Activated T-cell treated with anti-CD3 and anti-CD28 coated beads, Interleukin-2, amount 50 U/mL, for 4 hours (primary cell): ENCODE measurements around the gene MXD3. TPM values are rescaled to one million over a fixed set of nuclear protein-coding genes. Genes with fewer than 3 reads are reported as not detected.
"Not testable (repeated sequence)": the region's sequence is repeated elsewhere in the genome, so short reads cannot be mapped to it uniquely, and the experiment has no call there.

Source experiments
- ATAC-seq, 2 donors: fragments of 200-7000 bp; cut with Tn5 transposase; one replicate each; pipeline ENCODE4 v1.10.0; 2021
- DNase-seq: peaks from one replicate; pipeline ENCODE4 v3.0.0-alpha.2; 2020
- H3K27me3 Mint-ChIP-seq: one replicate; pipeline ENCODE4 v1.8.0; 2021; ENCODE audit warnings: low read depth, mixed read lengths
- H3K36me3 Mint-ChIP-seq: one replicate; pipeline ENCODE4 v1.8.0; 2022; ENCODE audit warnings: mixed read lengths; ENCODE audit not compliant: insufficient read depth
- H3K4me1 Mint-ChIP-seq: one replicate; pipeline ENCODE4 v1.8.0; 2021; ENCODE audit warnings: low read depth, mixed read lengths
- H3K4me3 Mint-ChIP-seq: one replicate; pipeline ENCODE4 v1.8.0; 2021; ENCODE audit warnings: mild to moderate bottlenecking, moderate library complexity, mixed read lengths
- H3K9me3 Mint-ChIP-seq: one replicate; pipeline ENCODE4 v1.8.0; 2021; ENCODE audit warnings: mixed read lengths
- total RNA-seq, 3 donors: library from RNA; stranded (reverse); gene quantifications; one replicate each; pipeline ENCODE4 v1.2.1, GENCODE V29; 2021

Gene MXD3
- total RNA-seq, 3 donors from 2014 or later = 3.7 to 5.1 (median 4.3) TPM

DNA sequence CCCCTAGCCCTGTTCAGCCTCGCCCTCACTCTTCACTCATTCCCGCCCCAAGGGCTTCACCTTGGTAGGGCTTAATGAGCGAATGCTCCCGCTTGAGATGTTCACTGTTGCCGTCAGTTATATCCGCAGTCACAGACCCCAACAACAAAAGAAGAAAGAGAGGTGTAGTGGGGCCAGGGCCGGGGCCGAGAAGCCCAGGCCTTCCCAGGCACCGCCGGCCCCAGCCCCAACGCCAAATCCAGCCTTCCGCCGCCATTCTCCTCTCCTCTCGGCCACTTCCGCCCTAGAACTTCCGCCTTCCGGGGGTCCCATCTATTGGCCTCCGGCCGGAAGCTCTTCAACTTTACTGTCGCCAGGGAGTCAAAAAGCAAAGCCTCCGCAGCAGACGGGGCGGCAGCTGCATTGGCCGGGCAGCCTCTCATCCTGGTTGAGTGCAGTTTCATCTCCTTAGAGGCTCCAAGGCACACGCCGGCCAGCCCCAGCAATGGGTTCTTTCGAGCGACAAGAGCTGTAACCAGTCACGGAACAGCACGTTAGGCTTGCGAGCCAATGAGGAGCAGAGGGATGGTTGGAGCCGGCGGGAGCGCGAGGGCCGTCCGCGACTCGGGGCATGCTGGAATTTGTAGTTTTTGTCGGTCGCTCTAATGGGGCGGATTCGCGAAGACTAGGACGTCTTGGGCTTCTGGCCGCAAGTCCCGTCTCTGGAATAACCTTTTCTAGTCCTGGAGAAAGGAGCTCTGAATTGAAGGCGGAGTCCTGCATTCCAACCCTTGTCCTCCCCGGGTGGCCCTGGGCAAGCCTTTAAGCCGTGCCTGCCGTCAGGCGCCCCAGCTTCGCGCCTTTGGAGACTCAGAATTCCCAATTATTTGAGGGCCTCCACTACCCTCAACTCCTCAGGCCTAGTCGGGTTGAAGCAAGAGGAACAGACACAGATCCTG is 40.0 kb upstream of the MXD3 start, which contains the start of gene LMAN2:
TSS of gene LMAN2 (minus strand) at position 277 of the 938 bp plus-strand sequence. CDS start at position 256, 21 bp downstream.
- H3K4me1 Mint-ChIP-seq = peaks cover 61% of the 10 kb centered on the region
- peak; percentile 97 to 98 for ATAC-seq

DNA sequence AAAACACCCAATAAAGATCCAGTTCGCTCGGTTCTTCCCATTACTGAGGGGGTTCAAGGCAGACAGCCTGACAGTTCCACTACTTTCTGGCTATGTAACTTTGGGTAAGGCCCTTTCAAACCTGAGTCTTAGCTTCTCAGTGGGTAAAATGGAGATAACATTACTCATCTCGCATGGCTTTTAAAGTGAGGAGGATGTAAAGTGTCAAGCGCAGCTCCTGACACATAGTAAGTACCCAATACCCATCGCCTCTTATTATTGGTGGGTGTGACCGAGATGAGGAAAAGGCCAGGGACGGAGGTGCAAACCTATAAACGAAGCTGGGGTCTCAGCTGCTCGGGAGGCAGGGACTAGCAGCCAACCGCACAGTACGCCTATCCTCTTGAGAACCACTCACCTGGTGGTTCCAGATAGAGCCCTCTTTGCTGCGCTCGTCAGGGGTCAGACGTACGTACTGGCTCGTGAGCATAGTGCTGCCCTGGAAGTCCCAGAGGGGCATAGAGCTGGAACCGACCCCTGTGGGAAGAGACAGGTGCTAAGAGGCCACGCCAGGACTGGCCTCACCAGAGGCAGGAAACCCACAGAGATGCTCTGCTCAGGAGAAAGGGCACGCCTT is 39.2 kb upstream of the MXD3 start:
- peak overlapping the region; percentile 97 for H3K4me3 Mint-ChIP-seq

More for the DNA sequence above, 40.0 kb upstream of the MXD3 start, which contains the start of gene LMAN2:
- H3K27me3 Mint-ChIP-seq = no peaks in the 10 kb centered on the region
- DNase-seq = peak; percentile 82
- H3K4me3 Mint-ChIP-seq = peak within 1 kb of the TSS; percentile 97
- peaks cover 19% of the 10 kb centered on the region for H3K36me3 Mint-ChIP-seq
- no peaks in the 10 kb centered on the region for H3K9me3 Mint-ChIP-seq

DNA sequence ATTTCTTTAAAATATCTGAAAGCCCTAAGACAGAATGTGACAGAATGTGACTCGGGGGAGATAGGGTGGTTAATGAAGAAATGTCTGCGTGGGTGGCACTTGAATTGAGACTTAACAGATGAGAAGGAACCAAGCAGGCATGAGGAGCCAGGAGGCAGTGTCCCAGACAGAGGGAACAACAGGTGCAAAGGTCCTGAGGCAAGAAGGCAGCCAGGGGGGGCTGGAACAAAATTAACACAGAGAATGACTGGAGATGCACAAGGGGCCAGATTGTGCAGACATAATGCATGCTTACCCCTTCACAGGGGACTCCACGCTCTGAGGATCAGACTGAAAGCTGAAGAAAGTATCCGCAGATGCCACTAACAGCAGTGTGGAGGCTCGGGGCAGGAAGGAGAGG is 38.1 kb upstream of the MXD3 start:
- Mint-ChIP-seq H3K36me3 (peaks cover 20% of the 10 kb centered on the region), H3K9me3 (no peaks in the 10 kb centered on the region), H3K4me1 (peaks cover 47% of the 10 kb centered on the region), H3K4me3 (peak overlapping the region; percentile 97), H3K27me3 (no peaks in the 10 kb centered on the region)
- ATAC-seq (no peak), DNase-seq (no peak)

More for the DNA sequence above, 39.2 kb upstream of the MXD3 start:
- H3K27me3 Mint-ChIP-seq = no peaks in the 10 kb centered on the region
- H3K4me1 Mint-ChIP-seq = peaks cover 58% of the 10 kb centered on the region
- peaks cover 20% of the 10 kb centered on the region for H3K36me3 Mint-ChIP-seq
- ATAC-seq (peak; percentile 6 to 7), DNase-seq (no peak)
- H3K9me3 Mint-ChIP-seq = no peaks in the 10 kb centered on the region

DNA sequence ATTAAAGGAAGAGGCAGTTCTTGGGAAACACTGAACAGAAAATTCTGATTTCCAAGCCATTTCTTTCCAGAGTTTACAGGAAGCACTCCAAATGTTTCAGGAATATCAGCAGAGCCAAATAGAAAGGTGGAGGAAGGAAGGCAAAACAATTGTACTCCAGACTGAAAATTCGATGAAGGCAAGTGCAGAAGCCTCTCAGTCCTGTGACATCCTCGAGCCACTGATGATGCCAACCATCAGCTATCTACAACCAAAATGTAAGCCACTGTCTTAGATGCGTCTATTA is 37.6 kb upstream of the MXD3 start:
- no peaks in the 10 kb centered on the region for H3K27me3 Mint-ChIP-seq
- no peak for ATAC-seq
- H3K4me1 Mint-ChIP-seq = peaks cover 43% of the 10 kb centered on the region
- H3K9me3 Mint-ChIP-seq = no peaks in the 10 kb centered on the region
- no peak for DNase-seq
- H3K36me3 Mint-ChIP-seq = peaks cover 20% of the 10 kb centered on the region
- H3K4me3 Mint-ChIP-seq = peak overlapping the region; percentile 97

DNA sequence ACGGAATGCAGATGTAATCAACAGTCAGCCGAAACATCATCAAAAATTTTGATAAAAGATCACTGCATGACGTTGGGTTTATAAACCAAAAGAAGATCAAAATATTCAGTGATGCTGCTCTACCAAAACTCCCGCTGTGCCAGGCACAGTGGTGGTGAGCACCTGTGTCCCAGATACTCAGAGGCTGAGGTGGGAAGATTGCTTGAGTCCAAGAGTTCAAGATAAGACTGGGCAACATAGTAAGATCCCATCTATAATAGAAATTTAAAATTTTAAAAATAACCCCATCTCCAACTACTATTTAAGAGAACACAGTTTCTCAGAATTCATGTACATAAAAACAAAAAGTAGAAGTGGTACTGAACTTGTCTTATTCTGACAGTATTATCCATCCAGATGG is 36.0 kb upstream of the MXD3 start:
- ATAC-seq = no peak
- no peak for DNase-seq
- no peak overlapping the region for H3K4me3 Mint-ChIP-seq
- H3K27me3 Mint-ChIP-seq = no peaks in the 10 kb centered on the region
- H3K36me3 Mint-ChIP-seq = peaks cover 22% of the 10 kb centered on the region
- H3K9me3 Mint-ChIP-seq = no peaks in the 10 kb centered on the region
- H3K4me1 Mint-ChIP-seq = peaks cover 45% of the 10 kb centered on the region

DNA sequence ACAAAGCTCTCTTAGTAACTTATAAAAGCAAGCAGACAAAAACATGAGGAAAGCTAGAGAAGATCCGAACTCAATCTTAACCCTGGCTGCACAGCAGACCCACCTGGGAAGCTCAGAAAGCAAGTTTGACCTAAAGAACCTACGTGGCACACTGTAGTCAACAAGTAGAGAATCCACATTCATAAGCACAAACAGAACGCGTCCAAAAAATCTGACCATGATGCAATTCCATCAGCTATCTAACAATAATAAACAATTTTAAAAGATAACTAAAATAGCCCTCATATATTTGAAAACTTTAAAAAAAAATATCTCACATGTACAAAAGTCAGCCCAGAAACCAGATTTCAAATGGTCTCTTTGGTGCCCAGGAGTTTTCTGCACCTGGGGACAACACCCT is 35.1 kb upstream of the MXD3 start:
- Mint-ChIP-seq H3K27me3 (no peaks in the 10 kb centered on the region), H3K4me3 (peak overlapping the region; percentile 6), H3K4me1 (peaks cover 42% of the 10 kb centered on the region), H3K36me3 (peaks cover 24% of the 10 kb centered on the region), H3K9me3 (no peaks in the 10 kb centered on the region)
- no peak for DNase-seq
- ATAC-seq = no peak

DNA sequence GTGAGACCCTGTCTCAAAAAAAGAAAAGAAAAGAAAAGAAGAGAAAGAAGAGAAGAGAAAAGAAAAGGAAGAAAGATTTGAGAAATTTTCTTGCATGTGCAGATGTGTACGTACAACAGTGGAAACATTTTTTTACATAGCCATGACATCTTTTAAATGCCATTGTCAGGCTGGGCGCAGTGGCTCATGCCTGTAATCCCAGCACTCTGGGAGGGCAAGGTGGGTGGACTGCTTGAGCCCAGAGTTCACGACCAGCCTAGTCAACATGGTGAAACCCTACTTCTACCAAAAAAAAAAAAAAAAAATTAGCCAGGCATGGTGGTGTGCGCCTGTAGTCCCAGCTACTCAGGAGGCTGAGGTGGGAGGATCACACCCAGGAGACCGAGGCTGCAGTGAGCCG is 33.2 kb upstream of the MXD3 start:
- Mint-ChIP-seq H3K9me3 (peaks cover 1% of the 10 kb centered on the region), H3K36me3 (peaks cover 31% of the 10 kb centered on the region), H3K4me3 (no peak overlapping the region), H3K4me1 (peaks cover 35% of the 10 kb centered on the region), H3K27me3 (no peaks in the 10 kb centered on the region)
- ATAC-seq = no peak
- no peak for DNase-seq

DNA sequence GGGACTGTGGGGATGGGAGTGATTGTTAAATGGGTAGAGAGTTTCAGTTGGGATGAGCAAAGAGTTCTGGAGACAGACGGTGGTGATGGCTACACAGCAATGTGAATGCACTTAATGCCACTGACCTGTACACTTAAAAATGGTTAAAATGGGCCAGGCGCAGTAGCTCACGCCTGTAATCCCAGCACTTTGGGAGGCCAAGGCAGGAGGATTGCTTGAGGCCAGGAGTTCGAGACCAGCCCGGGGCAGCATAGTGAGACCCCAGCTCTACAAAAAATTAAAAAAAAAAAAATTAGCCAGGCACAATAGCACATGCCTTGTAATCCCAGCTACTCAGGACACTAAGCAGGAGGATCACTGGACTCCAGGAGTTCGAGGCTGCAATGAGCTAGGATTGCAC is 32.1 kb upstream of the MXD3 start:
- DNase-seq = no peak
- H3K4me3 Mint-ChIP-seq = no peak overlapping the region
- peaks cover 31% of the 10 kb centered on the region for H3K4me1 Mint-ChIP-seq
- no peaks in the 10 kb centered on the region for H3K27me3 Mint-ChIP-seq
- peaks cover 4% of the 10 kb centered on the region for H3K9me3 Mint-ChIP-seq
- H3K36me3 Mint-ChIP-seq = peaks cover 30% of the 10 kb centered on the region
- no peak for ATAC-seq

DNA sequence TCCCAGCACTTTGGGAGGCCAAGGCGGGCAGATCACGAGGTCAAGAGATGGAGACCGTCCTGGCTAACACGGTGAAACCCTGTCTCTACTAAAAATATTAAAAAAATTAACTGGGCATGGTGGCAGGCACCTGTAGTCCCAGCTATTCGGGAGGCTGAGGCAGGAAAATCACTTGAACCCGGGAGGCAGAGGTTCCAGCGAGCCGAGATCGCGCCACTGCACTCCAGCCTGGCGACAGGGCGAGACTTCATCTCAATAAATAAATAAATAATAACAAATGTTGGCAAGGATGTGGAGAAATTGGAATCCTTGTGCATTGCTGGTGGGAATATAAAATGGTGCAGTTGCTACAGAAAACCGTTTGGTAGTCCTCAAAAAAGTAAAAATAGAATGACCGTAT is 31.3 kb upstream of the MXD3 start:
- H3K27me3 Mint-ChIP-seq, DNase-seq, ATAC-seq, H3K4me3 Mint-ChIP-seq, H3K9me3 Mint-ChIP-seq: not testable (repeated sequence)
- Mint-ChIP-seq H3K36me3 (peaks cover 30% of the 10 kb centered on the region), H3K4me1 (peaks cover 31% of the 10 kb centered on the region)

DNA sequence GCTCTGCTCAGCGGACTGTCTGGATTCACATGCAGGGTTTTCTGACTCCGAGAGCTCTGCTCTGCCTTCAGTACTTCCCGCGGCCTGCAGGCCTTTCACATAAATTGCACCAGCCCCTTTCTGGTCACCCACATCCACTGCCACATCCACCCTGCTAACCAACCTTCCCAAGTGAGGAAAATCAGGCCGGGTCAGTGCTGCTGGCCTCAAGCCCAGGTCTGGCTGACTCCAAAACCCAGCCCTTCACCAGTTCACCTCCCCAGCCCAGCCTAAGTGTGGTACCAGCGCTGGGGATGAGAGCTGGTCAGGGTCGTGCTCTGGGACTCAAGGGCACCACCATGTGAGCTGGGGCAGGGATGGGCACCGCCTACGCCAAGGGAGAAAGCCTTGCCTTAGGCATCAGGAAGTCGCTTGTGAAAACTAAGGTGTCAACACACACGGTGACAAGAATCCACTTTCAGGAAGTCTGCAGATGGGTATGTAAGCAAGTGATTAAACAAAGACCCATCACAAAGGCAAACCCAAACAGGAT is 27.5 kb upstream of the MXD3 start:
- ATAC-seq = no peak
- Mint-ChIP-seq H3K9me3 (peaks cover 4% of the 10 kb centered on the region), H3K27me3 (no peaks in the 10 kb centered on the region), H3K4me3 (no peak overlapping the region), H3K36me3 (peaks cover 41% of the 10 kb centered on the region), H3K4me1 (peaks cover 16% of the 10 kb centered on the region)
- DNase-seq = no peak

DNA sequence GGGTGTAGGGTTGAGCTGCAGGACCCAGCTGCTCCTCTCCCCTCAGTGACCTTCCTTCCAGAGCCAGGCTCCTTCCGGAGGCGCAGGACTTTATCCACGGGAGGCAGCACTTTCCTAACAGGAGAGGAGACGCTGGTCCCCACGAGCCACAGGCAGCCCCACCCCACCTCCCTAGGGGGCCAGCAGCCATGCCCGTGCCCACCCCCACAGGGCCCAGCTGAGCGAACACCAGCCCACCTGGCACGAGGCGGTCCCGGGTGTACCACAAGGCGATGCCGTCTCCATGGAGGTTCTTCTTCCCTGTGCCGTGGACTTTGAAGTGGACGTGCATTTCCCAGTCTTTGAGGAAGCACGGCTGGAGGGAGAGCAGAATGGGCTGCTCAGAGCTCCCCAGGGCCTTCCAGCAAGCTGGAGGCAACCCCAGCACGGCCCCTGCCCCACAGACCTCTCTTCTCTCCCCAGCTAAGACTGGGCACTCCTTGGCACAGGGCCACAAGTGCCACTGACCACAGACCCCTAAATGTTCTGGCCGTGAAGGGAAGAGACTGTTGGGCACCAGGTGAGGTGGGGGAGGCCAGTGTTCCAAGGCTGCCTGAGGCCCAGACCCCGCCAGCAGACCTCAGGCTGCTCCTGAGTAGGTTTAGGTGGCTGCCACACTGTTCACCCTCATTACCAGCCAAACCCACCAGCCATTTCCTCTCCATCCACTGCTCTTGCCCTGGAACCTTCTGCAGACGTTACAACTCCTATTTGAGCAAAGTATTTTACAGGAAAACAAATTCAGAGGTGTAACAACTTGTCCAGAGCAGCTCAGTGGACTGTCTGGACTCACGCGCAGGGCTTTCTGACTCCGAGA is 26.8 kb upstream of the MXD3 start:
- peaks cover 44% of the 10 kb centered on the region for H3K36me3 Mint-ChIP-seq
- H3K27me3 Mint-ChIP-seq = no peaks in the 10 kb centered on the region
- no peak for ATAC-seq
- H3K4me3 Mint-ChIP-seq = no peak overlapping the region
- peaks cover 4% of the 10 kb centered on the region for H3K9me3 Mint-ChIP-seq
- H3K4me1 Mint-ChIP-seq = peaks cover 15% of the 10 kb centered on the region
- no peak for DNase-seq

DNA sequence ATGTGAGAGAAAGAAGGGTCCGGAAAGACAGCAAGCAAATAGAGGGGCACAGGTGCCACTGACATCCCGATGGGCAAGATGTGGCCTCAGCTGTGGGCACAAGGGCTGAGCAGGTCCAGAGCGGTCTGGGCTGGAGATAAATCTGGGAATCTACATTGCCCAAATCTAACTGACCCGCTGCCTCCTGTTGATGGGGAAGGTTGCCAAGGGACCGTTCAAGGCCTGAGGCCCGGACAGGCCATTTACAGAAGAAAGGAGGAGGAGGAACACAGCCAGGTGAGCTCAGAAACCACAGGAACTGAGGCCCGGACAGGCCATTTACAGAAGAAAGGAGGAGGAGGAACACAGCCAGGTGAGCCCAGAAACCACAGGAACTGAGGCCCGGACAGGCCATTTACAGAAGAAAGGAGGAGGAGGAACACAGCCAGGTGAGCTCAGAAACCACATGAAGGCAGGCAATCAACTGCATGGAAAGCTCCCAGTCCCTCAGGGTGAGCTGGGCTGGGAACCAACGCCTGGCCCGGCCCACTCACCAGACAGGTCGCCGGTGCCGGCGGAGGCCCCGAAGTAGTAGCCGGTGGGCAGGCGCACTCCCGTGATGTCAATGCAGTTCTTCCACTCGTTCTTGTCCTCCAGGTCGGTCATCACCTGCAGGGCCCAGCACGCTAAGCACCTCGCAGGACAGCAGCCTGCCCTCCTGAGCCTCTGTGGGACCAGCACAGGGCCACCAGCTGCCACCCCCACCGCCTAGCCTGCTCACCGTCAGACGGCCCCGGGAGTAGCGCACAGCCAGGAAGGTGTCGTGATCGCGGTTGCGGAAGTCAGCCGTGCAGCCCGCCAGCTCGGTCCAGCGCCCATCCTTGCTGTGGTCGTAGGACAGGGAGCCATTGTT is 25.2 kb upstream of the MXD3 start:
- DNase-seq = no peak
- H3K4me3 Mint-ChIP-seq = no peak overlapping the region
- H3K27me3 Mint-ChIP-seq = no peaks in the 10 kb centered on the region
- peaks cover 14% of the 10 kb centered on the region for H3K4me1 Mint-ChIP-seq
- H3K9me3 Mint-ChIP-seq = peaks cover 4% of the 10 kb centered on the region
- no peak for ATAC-seq
- peaks cover 48% of the 10 kb centered on the region for H3K36me3 Mint-ChIP-seq

DNA sequence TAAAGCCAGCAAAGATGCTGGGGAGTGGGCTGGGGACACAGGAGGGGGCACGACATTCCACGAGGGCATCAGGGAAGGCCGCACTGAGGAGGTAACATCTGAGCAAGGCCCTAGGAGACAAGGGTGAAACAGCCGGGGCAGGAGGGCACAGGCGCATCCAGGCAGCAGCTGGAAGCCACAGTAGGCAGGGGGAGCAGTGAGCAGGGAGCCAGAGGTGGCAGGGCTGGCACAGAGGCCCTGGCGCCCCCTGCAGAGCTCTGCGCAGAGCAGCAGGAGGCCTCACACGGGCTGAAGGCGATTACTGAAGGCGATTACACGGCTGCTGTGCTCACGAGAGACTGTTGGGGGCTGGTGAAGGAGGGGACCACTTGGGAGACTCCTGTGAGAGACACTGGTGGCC is 24.4 kb upstream of the MXD3 start:
- no peaks in the 10 kb centered on the region for H3K27me3 Mint-ChIP-seq
- H3K4me3 Mint-ChIP-seq = no peak overlapping the region
- peak; percentile 41 to 74 for ATAC-seq
- H3K36me3 Mint-ChIP-seq = peaks cover 44% of the 10 kb centered on the region
- no peak for DNase-seq
- peaks cover 15% of the 10 kb centered on the region for H3K4me1 Mint-ChIP-seq
- peaks cover 4% of the 10 kb centered on the region for H3K9me3 Mint-ChIP-seq
